B cell (primary cell): Measurements from ENCODE around the gene KRTAP10-12. TPM values are rescaled to one million over a fixed set of nuclear protein-coding genes. Genes with fewer than 3 reads are reported as not detected.

Experiments
- ATAC-seq: fragments of 200-7000 bp; cut with Tn5 transposase; one replicate; pipeline ENCODE4 v1.10.0; 2021; ENCODE audit warnings: low read depth, mild to moderate bottlenecking, moderate number of reproducible peaks, moderate library complexity
- CTCF ChIA-PET: fragments of 350-600 bp; sonication (Branson Sonifier 250); formaldehyde crosslinking; loops from one replicate; lab custom pipeline; 2021; ENCODE audit warnings: antibody characterized with exemption, inconsistent platforms; lab: Charles Lee
- POLR2A ChIA-PET: fragments of 350-600 bp; sonication (Branson Sonifier 250); formaldehyde crosslinking; loops from one replicate; lab custom pipeline; 2021; ENCODE audit warnings: antibody characterized with exemption; lab: Charles Lee
- DNase-seq: peaks from one replicate; pipeline ENCODE4 v3.0.0; 2013
- H2AFZ ChIP-seq: 2 replicates; pipeline ENCODE4 v1.6.1; 2012; ENCODE audit warnings: mild to moderate bottlenecking, low read depth, low read length; ENCODE audit not compliant: insufficient read depth, poor library complexity, severe bottlenecking
- H3K27ac ChIP-seq, 2 donors: 1 replicate in 1 of 2; 2 replicates in 1 of 2; pipeline ENCODE4 v1.5.1; 2012 to 2013; ENCODE audit warnings: low read length in 2 of 2, mild to moderate bottlenecking in 2 of 2, moderate library complexity in 1 of 2
- H3K27me3 ChIP-seq, 4 experiments: fragments of 200-600 bp in 1 of 4; sonication (generic) in 1 of 4; replicated peaks in 1 of 4; 1 replicate in 2 of 4; 2 replicates in 2 of 4; pipeline versions ENCODE4 v1.6.1 to v1.7.0; 2013 to 2016; ENCODE audit warnings: low read length in 3 of 4, mild to moderate bottlenecking in 2 of 4, mixed read lengths in 1 of 4, moderate library complexity in 1 of 4; ENCODE audit not compliant: insufficient read depth in 4 of 4, control insufficient read depth in 3 of 4; ENCODE audit errors: control extremely low read depth in 1 of 4
- H3K36me3 ChIP-seq, 2 experiments: replicated peaks in 1 of 2; 1 replicate in 1 of 2; 2 replicates in 1 of 2; pipeline versions ENCODE4 v1.6.1 to v1.7.1; 2013; ENCODE audit warnings: low read length in 1 of 2; ENCODE audit not compliant: insufficient read depth in 2 of 2, control insufficient read depth in 1 of 2; ENCODE audit errors: control extremely low read depth in 1 of 2, extremely low read depth in 1 of 2
- H3K4me1 ChIP-seq, 2 donors: fragments of 200-600 bp in 1 of 2; sonication (generic) in 1 of 2; 1 replicate in 1 of 2; 2 replicates in 1 of 2; pipeline versions ENCODE4 v1.5.1 to v1.6.1; 2013 to 2017; ENCODE audit warnings: low read length in 2 of 2; ENCODE audit not compliant: control insufficient read depth in 2 of 2, insufficient read depth in 2 of 2
- H3K4me2 ChIP-seq: replicated peaks from 2 replicates; pipeline ENCODE3; 2012; ENCODE audit warnings: mild to moderate bottlenecking, low read depth, low read length; ENCODE audit not compliant: poor library complexity, severe bottlenecking
- H3K4me3 ChIP-seq, 5 experiments: fragments of 200-600 bp in 1 of 5; sonication (generic) in 1 of 5; 1 replicate in 3 of 5; 2 replicates in 2 of 5; pipeline versions ENCODE4 v1.5.1 to v1.7.0; 2011 to 2016; ENCODE audit warnings: low read length in 4 of 5, mild to moderate bottlenecking in 4 of 5, low read depth in 2 of 5, control low read depth in 1 of 5, moderate library complexity in 1 of 5; ENCODE audit not compliant: insufficient read depth in 1 of 5; ENCODE audit errors: control extremely low read depth in 1 of 5, extremely low read depth in 1 of 5
- H3K79me2 ChIP-seq: fragments of 200-600 bp; sonication (generic); one replicate; pipeline ENCODE4 v1.6.0; 2016; ENCODE audit warnings: low read length; ENCODE audit not compliant: control insufficient read depth, insufficient read depth
- H3K9ac ChIP-seq: fragments of 200-600 bp; sonication (generic); 2 replicates; pipeline ENCODE4 v1.6.1; 2017; ENCODE audit warnings: mild to moderate bottlenecking, low read length, moderate library complexity
- H3K9me3 ChIP-seq, 3 donors: one replicate each; pipeline versions ENCODE4 v1.6.1 to v1.7.1; 2013; ENCODE audit warnings: low read length in 2 of 3; ENCODE audit not compliant: control insufficient read depth in 2 of 3, insufficient read depth in 1 of 3; ENCODE audit errors: control extremely low read depth in 1 of 3
- H4K20me1 ChIP-seq: 2 replicates; pipeline ENCODE4 v1.6.0; 2012; ENCODE audit warnings: mild to moderate bottlenecking, low read length; ENCODE audit not compliant: insufficient read depth, control insufficient read depth, poor library complexity, severe bottlenecking
- H3K27ac Mint-ChIP-seq: one replicate; pipeline ENCODE4 v1.8.0; 2021; ENCODE audit warnings: mixed read lengths
- H3K27me3 Mint-ChIP-seq: one replicate; pipeline ENCODE4 v1.8.0; 2021; ENCODE audit warnings: mixed read lengths
- H3K4me1 Mint-ChIP-seq: one replicate; pipeline ENCODE4 v1.8.0; 2021; ENCODE audit warnings: mixed read lengths
- H3K4me3 Mint-ChIP-seq: one replicate; pipeline ENCODE4 v1.8.0; 2021; ENCODE audit warnings: mixed read lengths
- H3K9me3 Mint-ChIP-seq: one replicate; pipeline ENCODE4 v1.8.0; 2022; ENCODE audit warnings: mixed read lengths; ENCODE audit not compliant: insufficient read depth
- EZH2 ChIP-seq: IDR thresholded peaks from 2 replicates; pipeline ENCODE4 v1.6.1; 2012; ENCODE audit warnings: borderline replicate concordance, low read depth, mild to moderate bottlenecking, moderate library complexity, low read length; ENCODE audit not compliant: insufficient read depth, poor library complexity, severe bottlenecking
- WGBS: methylation state at CpG from one replicate; pipeline ENCODE4 v1.1.5; 2013; ENCODE audit warnings: missing lambda C conversion rate; ENCODE audit not compliant: insufficient coverage; 5-methylcytosine and 5-hydroxymethylcytosine counted together
- intact Hi-C: fragments of 100-400 bp; cut with micrococcal nuclease; formaldehyde crosslinking; loops from one replicate; pipeline ENCODE4 v1.10.0; 2022
- polyA plus RNA-seq: library from polyadenylated mRNA; depleted of rRNA; stranded (reverse); fragments of >200 nt; gene quantifications from 2 replicates; pipeline ENCODE4 v1.2.3, GENCODE V29; 2012
- total RNA-seq, 2 donors: library from RNA; stranded (reverse); fragments of 120-200 nt in 1 of 2; gene quantifications; 1 replicate in 1 of 2; 2 replicates in 1 of 2; pipeline versions ENCODE4 v1.2.3 to v1.2.4, GENCODE V29; 2013 to 2022
- TF ChIP-seq, protein P1 (sequence below): fragments of 200-600 bp; IDR thresholded peaks from one replicate; pipeline ENCODE4 v1.8.0; 2022; ENCODE audit warnings: antibody characterized with exemption, mild to moderate bottlenecking

KRTAP10-12 gene
- total and polyA plus RNA-seq, 2 donors (not counting 1 experiment from before 2014, with no cell fraction given), result not detected

DNA sequence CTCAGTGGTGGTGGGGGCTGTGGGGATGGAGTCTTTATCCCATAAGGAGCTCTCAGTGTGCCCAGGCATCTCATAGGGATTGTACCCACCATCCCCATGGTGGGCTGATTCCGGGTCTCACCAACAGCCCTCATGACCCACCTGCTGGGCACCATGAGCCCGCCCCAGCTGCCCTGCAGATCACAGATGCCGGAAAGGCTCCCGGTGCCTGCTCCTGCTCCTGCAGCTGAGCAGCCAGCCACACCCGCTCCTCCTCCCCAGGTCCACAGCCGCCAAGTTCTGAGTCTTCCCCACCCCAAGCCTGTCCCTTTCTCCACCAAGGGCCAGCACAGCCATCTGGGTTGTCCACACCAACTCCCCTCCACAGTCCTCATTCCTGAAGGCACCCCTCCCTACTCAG lies 29.9 kb downstream of the KRTAP10-12 start:
- Mint-ChIP-seq H3K9me3 (no peaks in the 10 kb centered on the region), H3K4me1 (peaks cover 6% of the 10 kb centered on the region), H3K4me3 (no peak overlapping the region), H3K27me3 (peaks cover 45% of the 10 kb centered on the region), H3K27ac (no peak overlapping the region)
- Histone ChIP-seq H3K9ac (no peak overlapping the region), H3K4me3 (no peak overlapping the region), H3K36me3 (no peaks in the 10 kb centered on the region), H3K4me1 (peaks cover 11 to 12% of the 10 kb centered on the region in 2 donors), H3K4me2 (no peak overlapping the region), H4K20me1 (no peaks in the 10 kb centered on the region), H3K27me3 (peaks cover 0 to 29% (median 11%) of the 10 kb centered on the region in 4 experiments), H3K9me3 (peaks cover 0 to 12% (median 0%) of the 10 kb centered on the region in 3 donors), H3K27ac (no peak overlapping the region), H2AFZ (no peak overlapping the region), H3K79me2 (no peaks in the 10 kb centered on the region)
- ATAC-seq (no peak), DNase-seq (no peak)
- ChIA-PET CTCF (no interaction called here), POLR2A (no interaction called here)
- TF ChIP-seq, protein P1, sequence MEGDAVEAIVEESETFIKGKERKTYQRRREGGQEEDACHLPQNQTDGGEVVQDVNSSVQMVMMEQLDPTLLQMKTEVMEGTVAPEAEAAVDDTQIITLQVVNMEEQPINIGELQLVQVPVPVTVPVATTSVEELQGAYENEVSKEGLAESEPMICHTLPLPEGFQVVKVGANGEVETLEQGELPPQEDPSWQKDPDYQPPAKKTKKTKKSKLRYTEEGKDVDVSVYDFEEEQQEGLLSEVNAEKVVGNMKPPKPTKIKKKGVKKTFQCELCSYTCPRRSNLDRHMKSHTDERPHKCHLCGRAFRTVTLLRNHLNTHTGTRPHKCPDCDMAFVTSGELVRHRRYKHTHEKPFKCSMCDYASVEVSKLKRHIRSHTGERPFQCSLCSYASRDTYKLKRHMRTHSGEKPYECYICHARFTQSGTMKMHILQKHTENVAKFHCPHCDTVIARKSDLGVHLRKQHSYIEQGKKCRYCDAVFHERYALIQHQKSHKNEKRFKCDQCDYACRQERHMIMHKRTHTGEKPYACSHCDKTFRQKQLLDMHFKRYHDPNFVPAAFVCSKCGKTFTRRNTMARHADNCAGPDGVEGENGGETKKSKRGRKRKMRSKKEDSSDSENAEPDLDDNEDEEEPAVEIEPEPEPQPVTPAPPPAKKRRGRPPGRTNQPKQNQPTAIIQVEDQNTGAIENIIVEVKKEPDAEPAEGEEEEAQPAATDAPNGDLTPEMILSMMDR, result no peak
- 84% methylated on average over 6 of the region's 6 CpGs for WGBS
- intact Hi-C loops, result no loop called here

DNA sequence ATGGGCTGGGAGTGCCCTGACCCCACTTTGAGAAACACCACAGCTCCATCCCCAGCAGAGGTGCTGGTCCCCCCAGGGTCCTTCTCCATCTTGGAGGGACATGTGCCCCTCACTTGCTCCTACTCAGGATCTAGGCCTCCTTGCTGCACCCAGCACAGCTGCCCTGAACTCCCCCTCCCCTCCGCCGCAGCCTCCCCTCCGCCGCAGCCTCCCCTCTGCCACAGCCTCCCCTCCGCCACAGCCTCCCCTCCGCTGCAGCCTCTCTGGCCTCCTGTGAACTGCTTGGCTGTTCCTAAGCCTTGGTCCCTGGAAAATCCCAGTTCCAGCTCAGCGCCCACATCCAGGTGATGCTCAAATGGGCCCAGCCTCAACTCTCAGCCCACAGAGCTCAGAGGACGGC lies 30.3 kb downstream of the KRTAP10-12 start:
- H3K4me1 ChIP-seq, result peaks cover 11 to 12% of the 10 kb centered on the region in 2 donors
- H4K20me1 ChIP-seq, result no peaks in the 10 kb centered on the region
- no peak overlapping the region for H3K27ac Mint-ChIP-seq
- H2AFZ ChIP-seq, result no peak overlapping the region
- no peaks in the 10 kb centered on the region for H3K36me3 ChIP-seq
- intact Hi-C loops, result no loop called here
- ATAC-seq (no peak), DNase-seq (no peak)
- peaks cover 46% of the 10 kb centered on the region for H3K27me3 Mint-ChIP-seq
- TF ChIP-seq, protein P1, result no peak
- TF ChIP-seq EZH2, result no peak
- H3K9ac ChIP-seq, result no peak overlapping the region
- H3K4me3 Mint-ChIP-seq, result no peak overlapping the region
- 92% methylated on average over 8 of the region's 8 CpGs for WGBS
- no peak overlapping the region for H3K27ac ChIP-seq
- H3K9me3 ChIP-seq, result peaks cover 0 to 12% (median 0%) of the 10 kb centered on the region in 3 donors
- peaks cover 6% of the 10 kb centered on the region for H3K4me1 Mint-ChIP-seq
- H3K9me3 Mint-ChIP-seq, result no peaks in the 10 kb centered on the region
- no peaks in the 10 kb centered on the region for H3K79me2 ChIP-seq
- POLR2A ChIA-PET, result no interaction called here
- CTCF ChIA-PET, result no interaction called here
- H3K4me2 ChIP-seq, result no peak overlapping the region
- no peak overlapping the region for H3K4me3 ChIP-seq
- peaks cover 0 to 28% (median 11%) of the 10 kb centered on the region in 4 experiments for H3K27me3 ChIP-seq
